Skeletal muscle satellite cell (primary cell): Measurements from ENCODE around the gene WASF2.

Source experiments
- H3K27me3 ChIP-seq: 2 replicates; pipeline ENCODE4 v1.7.0; 2013; ENCODE audit warnings: low read length; ENCODE audit not compliant: control insufficient read depth, insufficient read depth
- H3K36me3 ChIP-seq: 2 replicates; pipeline ENCODE4 v1.7.0; 2013; ENCODE audit warnings: mild to moderate bottlenecking, control low read depth, low read length; ENCODE audit not compliant: insufficient read depth
- H3K4me1 ChIP-seq: 2 replicates; pipeline ENCODE4 v1.7.0; 2013; ENCODE audit warnings: low read length; ENCODE audit not compliant: control insufficient read depth, insufficient read depth
- H3K4me2 ChIP-seq: 2 replicates; pipeline ENCODE4 v1.7.0; 2013; ENCODE audit warnings: mild to moderate bottlenecking, low read length
- H3K4me3 ChIP-seq: 2 replicates; pipeline ENCODE4 v1.7.0; 2013; ENCODE audit warnings: low read length
- H3K9ac ChIP-seq: 2 replicates; pipeline ENCODE4 v1.7.0; 2013; ENCODE audit warnings: mild to moderate bottlenecking, low read depth, low read length, moderate library complexity
- H3K9me3 ChIP-seq: replicated peaks from 2 replicates; pipeline ENCODE4 v1.7.0; 2013; ENCODE audit warnings: mild to moderate bottlenecking, control low read depth, low read length

WASF2 gene

GRCh38 chr1:27398405-27399149 lies 91.4 kb downstream of the WASF2 start:
- no peaks in the 10 kb centered on the region for H3K9me3 ChIP-seq
- no peak overlapping the region for H3K4me2 ChIP-seq
- peaks cover 29% of the 10 kb centered on the region for H3K4me1 ChIP-seq
- no peaks in the 10 kb centered on the region for H3K27me3 ChIP-seq
- no peaks in the 10 kb centered on the region for H3K36me3 ChIP-seq
- H3K9ac ChIP-seq, result no peak overlapping the region
- H3K4me3 ChIP-seq, result no peak overlapping the region

DNA sequence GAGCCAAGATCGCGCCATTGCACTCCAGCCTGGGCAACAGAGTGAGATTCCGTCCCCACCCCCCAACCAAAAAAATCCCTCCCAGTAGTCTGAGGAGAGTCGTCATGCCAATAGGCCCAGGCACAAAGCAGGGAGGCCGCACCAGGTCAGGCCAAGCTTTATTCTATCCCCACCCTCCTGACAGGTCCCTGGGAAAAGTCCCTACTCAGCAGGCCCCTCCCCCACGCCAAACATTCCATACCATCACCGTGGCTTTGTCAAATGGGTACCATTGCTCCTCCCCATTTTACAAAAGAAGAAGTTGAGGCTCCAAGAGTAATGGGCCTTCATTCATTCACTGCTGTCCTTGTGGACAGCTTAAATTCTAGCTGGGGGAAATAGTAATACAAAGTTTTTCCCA lies 92.2 kb downstream of the WASF2 start:
- Histone ChIP-seq H3K9me3 (no peaks in the 10 kb centered on the region), H3K36me3 (no peaks in the 10 kb centered on the region), H3K27me3 (no peaks in the 10 kb centered on the region), H3K4me1 (peaks cover 29% of the 10 kb centered on the region), H3K4me3 (no peak overlapping the region), H3K9ac (no peak overlapping the region), H3K4me2 (no peak overlapping the region)

DNA sequence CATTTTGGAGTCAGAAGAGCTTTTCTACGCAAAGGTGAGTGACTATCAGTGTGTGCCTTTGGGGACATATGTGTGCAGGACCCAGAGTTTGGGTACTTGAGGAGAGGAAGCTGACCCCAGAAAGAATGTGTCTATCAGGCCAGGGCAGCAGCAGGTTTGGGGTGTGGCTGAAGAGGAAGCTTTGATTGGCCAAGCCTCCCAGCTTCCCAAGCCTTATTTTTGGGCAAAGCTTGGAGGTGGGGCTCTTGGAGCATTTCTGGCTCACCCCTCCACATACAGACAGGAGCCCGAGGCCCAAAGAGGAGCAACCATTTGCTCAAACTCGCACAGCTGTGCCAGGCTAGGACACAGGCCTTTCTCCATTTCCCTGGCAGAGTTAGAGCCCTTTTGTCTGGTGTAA lies 92.9 kb downstream of the WASF2 start:
- no peak overlapping the region for H3K4me2 ChIP-seq
- H3K9me3 ChIP-seq, result no peaks in the 10 kb centered on the region
- no peaks in the 10 kb centered on the region for H3K27me3 ChIP-seq
- H3K36me3 ChIP-seq, result no peaks in the 10 kb centered on the region
- H3K4me3 ChIP-seq, result no peak overlapping the region
- H3K9ac ChIP-seq, result no peak overlapping the region
- peaks cover 26% of the 10 kb centered on the region for H3K4me1 ChIP-seq

GRCh38 chr1:27395441-27396195 lies 94.3 kb downstream of the WASF2 start:
- Histone ChIP-seq H3K36me3 (no peaks in the 10 kb centered on the region), H3K4me3 (no peak overlapping the region), H3K27me3 (no peaks in the 10 kb centered on the region), H3K4me2 (no peak overlapping the region), H3K9ac (no peak overlapping the region), H3K9me3 (no peaks in the 10 kb centered on the region), H3K4me1 (peaks cover 33% of the 10 kb centered on the region)

- Histone ChIP-seq H3K9ac (peak overlapping the region; percentile 46), H3K9me3 (no peaks in the 10 kb centered on the region), H3K27me3 (no peaks in the 10 kb centered on the region), H3K36me3 (no peaks in the 10 kb centered on the region), H3K4me2 (no peak overlapping the region), H3K4me1 (peaks cover 33% of the 10 kb centered on the region), H3K4me3 (no peak overlapping the region)
Observed at GRCh38 chr1:27394925-27395324, 95.0 kb downstream of the WASF2 start.

DNA sequence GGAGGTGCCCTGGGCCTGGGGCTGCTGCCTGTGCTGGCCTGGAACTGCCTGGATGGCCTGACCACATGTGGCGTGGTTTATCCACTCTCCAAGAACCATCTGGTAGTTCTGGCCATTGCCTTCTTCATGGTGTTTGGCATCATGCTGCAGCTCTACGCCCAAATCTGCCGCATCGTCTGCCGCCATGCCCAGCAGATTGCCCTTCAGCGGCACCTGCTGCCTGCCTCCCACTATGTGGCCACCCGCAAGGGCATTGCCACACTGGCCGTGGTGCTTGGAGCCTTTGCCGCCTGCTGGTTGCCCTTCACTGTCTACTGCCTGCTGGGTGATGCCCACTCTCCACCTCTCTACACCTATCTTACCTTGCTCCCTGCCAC lies 95.7 kb downstream of the WASF2 start:
- no peak overlapping the region for H3K9ac ChIP-seq
- H3K36me3 ChIP-seq, result no peaks in the 10 kb centered on the region
- H3K4me2 ChIP-seq, result no peak overlapping the region

GRCh38 chr1:27393641-27394281 lies 96.2 kb downstream of the WASF2 start:
- Histone ChIP-seq H3K9me3 (no peaks in the 10 kb centered on the region), H3K4me3 (no peak overlapping the region), H3K4me1 (peaks cover 33% of the 10 kb centered on the region), H3K4me2 (peak overlapping the region; percentile 100), H3K27me3 (no peaks in the 10 kb centered on the region), H3K36me3 (no peaks in the 10 kb centered on the region), H3K9ac (peak overlapping the region; percentile 97)

More for the DNA sequence above, 95.7 kb downstream of the WASF2 start:
- H3K27me3 ChIP-seq, result no peaks in the 10 kb centered on the region
- no peak overlapping the region for H3K4me3 ChIP-seq
- peaks cover 33% of the 10 kb centered on the region for H3K4me1 ChIP-seq
- no peaks in the 10 kb centered on the region for H3K9me3 ChIP-seq

- H3K4me2 ChIP-seq, result peak overlapping the region; percentile 100
- peak overlapping the region; percentile 97 for H3K9ac ChIP-seq
- H3K9me3 ChIP-seq, result no peaks in the 10 kb centered on the region
- H3K36me3 ChIP-seq, result no peaks in the 10 kb centered on the region
- H3K27me3 ChIP-seq, result no peaks in the 10 kb centered on the region
- H3K4me3 ChIP-seq, result peak overlapping the region; percentile 96
- peaks cover 33% of the 10 kb centered on the region for H3K4me1 ChIP-seq
Observed at GRCh38 chr1:27392778-27393635, 97.0 kb downstream of the WASF2 start.

DNA sequence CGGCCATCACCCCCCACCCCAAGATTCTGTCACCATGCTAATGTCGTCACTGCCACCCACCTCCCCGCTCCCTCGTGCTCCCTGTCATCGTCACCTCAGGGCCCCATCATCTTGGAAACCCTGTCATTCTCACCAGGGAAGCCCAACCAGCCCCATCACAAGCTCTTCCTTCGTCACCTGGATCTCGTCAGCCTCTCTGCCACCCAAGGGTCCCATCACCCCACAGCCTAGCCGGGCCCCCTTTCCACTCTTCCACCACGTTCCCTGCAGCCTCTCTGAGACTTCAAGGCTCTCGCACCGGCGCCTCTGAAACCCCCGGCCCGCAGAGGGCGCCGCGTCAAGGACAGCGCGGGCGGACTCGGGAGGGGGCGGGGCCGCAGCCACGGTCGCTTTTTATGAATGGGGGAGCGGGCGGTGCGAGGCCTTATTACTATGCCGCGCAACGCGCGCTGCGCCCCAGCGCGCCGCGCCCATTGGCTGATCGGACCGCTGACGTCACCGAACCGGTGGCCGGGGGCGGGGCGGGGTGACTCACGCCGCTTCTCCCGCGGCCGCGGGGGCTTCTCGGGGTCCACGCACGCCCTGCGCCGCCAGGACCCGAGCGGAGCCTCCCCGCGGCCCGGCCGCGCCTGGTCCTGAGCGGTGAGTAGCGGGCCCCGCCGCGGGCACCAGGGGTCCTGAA lies 97.7 kb downstream of the WASF2 start, which contains the start of gene GPR3:
TSS of gene GPR3 (plus strand) at position 527 of the 682 bp plus-strand sequence. CDS start 1,177 bp downstream, outside the sequence.
- H3K27me3 ChIP-seq, result no peaks in the 10 kb centered on the region
- H3K9me3 ChIP-seq, result no peaks in the 10 kb centered on the region
- no peaks in the 10 kb centered on the region for H3K36me3 ChIP-seq
- H3K4me1 ChIP-seq, result peaks cover 33% of the 10 kb centered on the region
- peak within 1 kb of the TSS; percentile 97 for H3K9ac ChIP-seq
- H3K4me2 ChIP-seq, result peak within 1 kb of the TSS; percentile 100
- H3K4me3 ChIP-seq, result peak within 1 kb of the TSS; percentile 96

- Histone ChIP-seq H3K4me2 (peak overlapping the region; percentile 100), H3K9ac (peak overlapping the region; percentile 70), H3K4me3 (peak overlapping the region; percentile 96)
Observed at GRCh38 chr1:27391511-27392095, 98.4 kb downstream of the WASF2 start.

More at GRCh38 chr1:27391511-27392095, 98.4 kb downstream of the WASF2 start:
- H3K4me1 ChIP-seq, result peaks cover 33% of the 10 kb centered on the region
- no peaks in the 10 kb centered on the region for H3K36me3 ChIP-seq
- H3K9me3 ChIP-seq, result no peaks in the 10 kb centered on the region
- peaks cover 5% of the 10 kb centered on the region for H3K27me3 ChIP-seq
